Measurements from ENCODE around the gene NBEAL2.

- TF ChIP-seq CTCF (conservative IDR thresholded peaks at IDR 0.05 in 1 of 2, IDR thresholded peaks at IDR 0.05 in 1 of 2; ENCODE audit: low read depth in 1 of 2, low read length in 2 of 2), result no peak
- no peak for TF ChIP-seq EZH2 (IDR thresholded peaks at IDR 0.05; ENCODE audit: low read length, missing control alignments)
Observed at GRCh38 chr3:47013231-47013630, 33.8 kb downstream of the NBEAL2 start.

Data from fibroblast of lung (primary cell).